NCI-H187 treated with DMSO at 0.1 percent for 48 hours (cell line): Measurements from ENCODE around the gene MAP3K12.
"Not testable (repeated sequence)": the region's sequence is repeated elsewhere in the genome, so short reads cannot be mapped to it uniquely, and the experiment has no call there.

Experiments used
- DNase-seq: peaks from one replicate; lab custom pipeline; 2025; lab: John Stamatoyannopoulos, UW

Gene MAP3K12

DNA sequence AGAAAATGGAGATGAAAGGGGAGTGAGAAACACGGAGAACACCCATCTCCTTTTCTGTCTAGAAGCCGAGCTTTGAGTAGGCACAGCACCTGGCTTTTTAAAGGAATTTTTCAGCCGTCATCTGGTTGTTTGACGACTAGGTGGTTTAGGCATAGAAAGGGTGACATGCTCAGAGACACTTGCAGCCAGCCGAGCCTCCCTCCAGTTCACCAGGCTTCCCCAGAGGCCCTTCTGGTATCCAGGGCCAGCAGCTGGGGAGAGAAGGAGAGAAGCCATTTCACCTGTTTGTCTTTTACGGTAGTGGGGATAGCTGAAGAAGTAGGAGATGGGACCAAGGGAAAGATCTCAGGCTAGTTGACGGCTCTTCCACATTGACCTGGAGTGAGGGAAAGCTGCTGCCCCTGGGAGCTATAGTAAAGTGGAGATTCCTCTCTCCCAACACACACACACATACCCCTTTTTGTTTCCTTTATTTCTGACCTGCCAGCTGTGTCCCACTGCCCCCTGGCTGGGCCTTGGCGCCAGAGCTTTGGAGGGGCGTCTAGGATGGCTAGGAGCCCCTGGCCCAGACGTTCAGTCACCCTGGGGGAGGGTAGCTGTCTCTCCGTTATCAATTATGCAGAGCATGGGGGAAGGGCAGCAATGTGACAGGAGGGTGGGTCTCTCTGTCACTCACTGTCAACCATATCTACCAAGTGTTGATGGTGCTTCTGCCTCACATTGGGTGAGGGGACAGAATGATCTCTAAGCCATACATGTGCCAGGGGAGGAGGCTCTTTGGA lies 5.5 kb downstream of the MAP3K12 start:
- no peak for DNase-seq

DNA sequence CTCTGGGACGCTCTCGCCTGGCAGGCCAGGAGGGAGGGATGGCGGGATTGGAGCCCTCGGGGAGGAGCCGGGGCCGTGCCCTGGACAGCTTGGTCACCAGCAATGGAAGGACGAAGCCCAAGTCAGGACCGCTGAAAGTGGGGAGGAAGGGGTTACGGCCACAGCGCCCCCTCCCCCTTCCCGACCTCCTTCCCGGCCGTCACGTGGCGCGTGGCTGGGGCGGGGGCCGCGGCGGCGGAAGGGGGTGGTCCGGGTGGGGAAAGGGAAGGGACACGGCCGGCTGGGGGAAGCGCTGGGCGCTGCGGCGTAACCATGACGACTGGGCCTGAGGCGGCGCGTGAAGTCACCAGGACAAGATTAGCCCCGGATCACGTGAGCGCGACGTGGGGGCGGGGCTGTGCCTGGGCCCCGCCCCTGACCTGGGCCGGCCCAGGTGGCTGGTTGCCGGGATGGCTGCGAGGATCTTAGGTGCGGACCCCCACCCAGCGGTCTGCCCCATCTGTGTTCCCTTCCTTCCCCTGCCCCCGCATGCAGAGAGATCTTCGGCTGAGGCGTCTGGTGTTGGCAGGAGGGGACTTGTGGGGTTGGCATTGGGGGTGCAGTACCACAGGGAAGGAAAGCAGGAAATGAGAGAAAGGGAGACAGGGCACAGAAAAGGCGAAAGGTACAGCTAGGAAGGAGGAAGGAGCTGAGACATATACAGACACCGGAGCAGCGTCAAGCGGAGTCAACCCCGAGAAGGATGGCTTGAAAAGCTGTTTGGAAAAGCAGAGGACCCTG lies 6.2 kb downstream of the MAP3K12 start:
- DNase-seq = peak; percentile 82

GRCh38 chr12:53492188-53492587 lies 7.1 kb downstream of the MAP3K12 start:
- DNase-seq = no peak

DNA sequence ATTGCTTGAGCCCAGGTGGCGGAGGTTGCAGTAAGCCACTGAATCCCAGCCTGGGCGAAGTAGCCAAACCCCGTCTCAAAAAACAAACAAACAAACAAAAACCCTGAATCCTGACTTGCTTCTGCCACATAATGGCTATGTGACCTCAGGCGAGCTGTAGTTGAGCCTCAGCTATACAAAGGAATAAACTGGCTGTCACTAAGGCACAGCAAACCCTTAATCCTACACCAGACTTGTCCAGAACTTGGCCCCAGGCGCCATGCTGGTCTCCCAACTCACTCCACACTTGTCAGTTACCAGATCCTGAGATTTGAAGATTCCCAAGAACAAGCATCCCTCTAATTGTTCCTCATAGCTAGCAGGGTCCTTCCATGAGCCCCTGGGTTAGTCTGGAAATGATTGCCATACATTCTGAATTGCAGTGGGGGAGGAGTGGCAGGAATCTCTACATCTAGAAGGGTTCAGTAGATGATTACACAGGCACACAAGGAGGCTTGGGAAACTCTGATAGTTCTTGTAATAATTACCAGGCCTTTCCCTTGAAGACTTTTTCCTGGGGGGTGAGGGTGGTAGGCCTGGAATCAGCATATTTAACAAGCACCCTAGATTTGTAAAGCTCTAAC lies 9.9 kb downstream of the MAP3K12 start:
- DNase-seq = no peak

DNA sequence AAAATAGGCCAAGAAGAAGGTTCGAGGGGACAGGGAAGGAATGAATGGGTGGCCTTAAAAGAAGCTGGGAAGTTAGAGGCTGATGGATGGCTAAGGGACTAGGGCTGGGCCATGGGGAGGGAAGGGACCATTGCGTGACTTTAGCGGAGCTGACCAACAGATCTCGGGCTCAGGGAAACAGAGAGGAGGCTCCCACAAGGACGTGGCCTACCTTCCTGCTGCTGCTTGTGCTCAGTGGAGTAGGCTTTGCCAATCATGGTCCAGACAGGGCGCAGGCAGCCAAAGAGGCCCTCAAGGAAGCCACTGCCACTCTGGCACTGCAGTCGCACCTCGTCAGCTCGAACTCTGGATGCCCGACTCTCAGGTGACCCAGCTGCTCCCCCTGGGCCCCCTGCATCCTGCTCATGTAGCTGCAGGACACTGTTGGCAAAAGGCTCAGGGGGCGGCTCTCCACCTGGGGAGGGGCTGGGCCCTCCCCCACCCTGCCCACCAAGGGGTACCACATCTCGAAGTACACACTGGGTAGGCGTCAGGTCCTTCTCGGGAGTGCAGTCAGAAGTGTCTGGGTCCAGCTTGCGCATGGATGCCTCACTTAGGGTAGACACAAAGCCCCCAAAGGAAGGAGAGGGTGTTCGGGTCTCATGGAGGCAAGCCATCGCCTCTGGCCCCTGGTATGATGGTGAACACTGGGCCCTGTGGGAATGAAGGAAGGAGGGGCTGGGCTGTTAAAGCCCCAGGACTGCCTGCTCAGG lies 12.3 kb downstream of the MAP3K12 start:
- DNase-seq = no peak

GRCh38 chr12:53485955-53486735 lies 13.1 kb downstream of the MAP3K12 start:
- no peak for DNase-seq

DNA sequence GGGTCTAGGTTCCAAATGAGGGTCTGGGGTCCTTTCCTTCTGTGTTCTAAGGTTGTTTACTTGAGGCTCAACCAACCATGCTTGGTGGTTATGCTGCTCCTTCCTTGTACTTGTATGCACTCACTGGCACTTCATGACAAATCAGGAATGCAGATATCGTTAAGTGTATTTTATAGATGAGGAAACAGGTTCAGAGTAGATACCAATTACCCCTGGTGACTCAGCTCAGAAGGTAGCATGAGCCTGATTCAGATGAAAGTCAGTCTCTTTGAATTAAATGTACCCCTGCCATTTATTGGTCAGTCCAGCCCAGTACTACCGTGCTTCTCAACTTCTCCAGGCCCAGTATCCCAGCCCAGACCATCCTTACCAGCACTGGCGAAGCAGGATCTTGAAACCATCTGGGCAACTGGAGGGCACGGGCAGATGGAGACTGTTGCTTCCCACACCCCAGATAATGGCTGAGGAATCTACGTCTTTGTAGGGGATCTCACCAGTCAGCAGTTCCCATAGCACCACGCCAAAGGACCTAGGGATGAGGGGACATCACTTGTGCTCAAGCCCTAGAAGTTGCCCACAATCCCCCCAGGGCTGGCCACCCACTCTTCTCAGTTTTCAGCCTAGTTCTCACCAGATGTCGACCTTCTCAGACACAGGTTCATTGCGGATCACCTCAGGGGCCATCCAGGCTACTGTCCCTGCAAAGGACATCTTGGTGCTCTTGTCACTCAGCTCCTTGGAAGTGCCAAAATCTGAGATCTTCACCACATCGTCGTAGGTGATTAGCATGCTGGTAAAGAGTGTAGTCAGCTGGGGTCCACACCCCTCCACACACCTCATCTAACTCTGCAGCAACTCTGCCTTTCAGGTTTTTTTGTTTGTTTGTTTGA lies 14.3 kb downstream of the MAP3K12 start:
- DNase-seq = no peak

DNA sequence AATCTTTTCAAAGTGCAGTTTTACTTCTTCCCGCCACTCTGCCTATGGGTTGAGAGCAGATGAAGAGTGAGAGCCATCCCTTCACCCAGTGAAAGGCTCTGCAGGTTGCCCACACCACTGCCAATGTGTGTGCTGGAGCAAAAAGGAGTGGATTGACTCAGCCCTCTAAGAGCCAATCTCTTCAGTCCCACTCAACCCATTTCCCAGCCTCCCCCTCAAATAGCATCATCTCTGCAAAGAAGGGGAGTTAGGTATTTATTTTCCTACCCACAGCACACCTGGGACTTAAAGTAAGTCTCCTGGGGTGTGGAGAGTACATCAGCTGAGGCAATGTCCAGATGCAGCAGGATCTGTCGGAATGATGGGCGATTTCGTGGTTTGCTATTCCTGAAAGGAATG lies 15.3 kb downstream of the MAP3K12 start:
- DNase-seq = no peak

DNA sequence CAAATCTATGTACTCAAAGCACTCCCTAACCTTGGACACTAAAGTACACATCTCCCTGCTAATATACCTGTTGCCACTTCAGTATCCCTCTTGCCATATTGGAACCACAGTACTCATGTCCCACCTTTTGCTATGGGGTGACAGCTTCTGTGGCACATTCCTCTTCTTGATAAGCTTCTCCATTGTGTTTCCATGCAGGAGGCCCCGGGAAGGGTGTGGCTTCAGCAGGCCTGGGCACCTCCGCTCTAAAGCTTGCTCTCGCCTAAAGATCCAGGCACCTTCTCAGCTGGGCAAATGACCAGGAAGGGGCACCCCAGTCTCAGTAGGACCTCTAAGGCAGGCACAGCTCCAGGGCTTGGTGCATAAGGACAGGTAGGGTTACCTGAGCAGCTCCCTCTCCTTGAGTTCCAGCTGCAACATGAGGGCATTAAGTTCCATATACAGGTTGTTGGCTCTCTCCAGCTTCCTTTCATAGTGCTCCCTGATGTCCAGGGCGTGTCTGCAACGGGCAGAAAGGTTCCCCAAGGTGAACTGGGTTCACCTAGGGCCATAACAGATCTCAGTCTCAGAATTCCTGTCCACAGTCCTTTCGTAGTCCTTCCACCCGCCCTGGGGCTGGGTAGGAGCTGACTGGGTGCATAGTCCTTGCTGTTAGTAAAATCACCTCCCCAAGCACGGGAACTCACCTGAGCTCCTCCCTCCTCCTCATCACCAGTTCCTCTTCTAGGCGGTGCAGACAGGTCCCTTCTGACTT lies 15.9 kb downstream of the MAP3K12 start:
- no peak for DNase-seq

DNA sequence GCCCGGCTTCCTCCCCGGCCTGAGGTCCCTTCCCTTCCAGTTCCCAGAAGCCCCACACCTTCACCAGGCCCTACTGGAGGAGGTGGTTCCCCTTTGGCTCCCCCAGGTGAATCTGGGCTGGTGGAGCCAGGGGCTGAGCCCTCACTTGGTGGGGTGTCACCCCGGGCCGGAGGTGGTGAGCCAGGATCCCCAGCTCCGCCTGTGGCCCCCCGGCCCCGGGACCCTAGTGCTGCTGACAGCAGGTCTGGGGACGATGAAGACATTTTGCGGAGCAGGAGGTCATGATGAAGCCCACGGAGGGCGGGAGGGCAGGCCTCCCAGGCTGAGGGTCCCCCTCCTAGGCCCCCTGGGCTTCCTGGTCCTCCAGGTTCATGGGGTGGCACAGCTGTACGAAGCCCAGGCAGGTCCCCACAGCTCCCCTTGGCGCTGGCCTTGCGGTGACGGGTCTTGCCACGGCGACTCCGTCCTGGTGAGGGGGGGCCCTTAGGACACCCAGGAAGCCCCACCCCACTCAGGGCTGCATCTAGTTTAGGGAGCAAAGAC lies 16.6 kb downstream of the MAP3K12 start:
- no peak for DNase-seq

DNA sequence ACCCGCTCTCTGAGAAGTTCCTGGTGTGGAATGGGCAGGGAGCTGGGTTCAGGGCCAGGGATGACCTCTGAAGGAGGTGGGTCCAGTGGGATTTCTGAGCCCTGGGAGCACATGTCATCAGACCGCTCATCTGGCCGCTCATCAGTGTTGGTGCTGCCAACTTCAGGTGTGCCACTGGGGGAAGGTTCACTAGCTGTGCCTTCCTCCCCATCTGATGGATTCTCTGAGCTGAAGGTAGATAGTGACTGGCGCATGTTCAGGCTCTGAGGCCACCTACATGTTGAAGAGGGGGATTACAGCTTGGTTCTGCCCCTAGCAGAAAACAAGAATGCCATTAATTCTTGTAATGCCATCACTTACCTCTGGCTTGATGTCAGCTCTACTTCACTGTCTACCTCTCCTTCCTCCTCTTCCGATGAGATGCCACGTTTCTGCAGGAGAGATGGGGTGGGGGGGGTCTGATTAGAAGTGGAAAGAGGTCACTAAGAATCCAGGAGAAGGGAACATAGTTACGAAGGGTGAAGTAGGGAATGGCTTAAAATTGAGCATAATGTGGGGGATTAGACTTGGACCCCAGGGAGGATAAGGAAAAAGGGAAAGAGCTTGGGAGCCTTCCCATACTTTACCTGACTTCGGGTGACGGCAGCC lies 17.2 kb downstream of the MAP3K12 start:
- DNase-seq = no peak

DNA sequence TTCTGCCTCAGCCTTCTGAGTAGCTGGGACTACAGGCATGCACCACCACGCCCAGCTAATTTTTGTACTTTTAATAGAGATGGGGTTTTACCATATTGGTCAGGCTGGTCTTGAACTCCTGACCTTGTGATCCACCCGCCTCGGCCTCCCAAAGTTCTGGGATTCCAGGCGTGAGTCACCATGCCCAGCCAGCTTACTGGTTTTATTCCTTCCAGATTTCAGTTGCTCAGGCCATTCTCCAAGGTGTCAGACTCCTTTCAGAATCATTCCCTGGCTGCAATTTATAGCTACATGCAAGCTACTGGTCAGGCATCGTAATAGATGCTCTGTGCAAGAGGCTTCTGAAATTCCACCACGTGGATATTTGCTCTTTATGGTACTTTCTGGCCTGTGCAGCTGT lies 17.8 kb downstream of the MAP3K12 start:
- not testable (repeated sequence) for DNase-seq

DNA sequence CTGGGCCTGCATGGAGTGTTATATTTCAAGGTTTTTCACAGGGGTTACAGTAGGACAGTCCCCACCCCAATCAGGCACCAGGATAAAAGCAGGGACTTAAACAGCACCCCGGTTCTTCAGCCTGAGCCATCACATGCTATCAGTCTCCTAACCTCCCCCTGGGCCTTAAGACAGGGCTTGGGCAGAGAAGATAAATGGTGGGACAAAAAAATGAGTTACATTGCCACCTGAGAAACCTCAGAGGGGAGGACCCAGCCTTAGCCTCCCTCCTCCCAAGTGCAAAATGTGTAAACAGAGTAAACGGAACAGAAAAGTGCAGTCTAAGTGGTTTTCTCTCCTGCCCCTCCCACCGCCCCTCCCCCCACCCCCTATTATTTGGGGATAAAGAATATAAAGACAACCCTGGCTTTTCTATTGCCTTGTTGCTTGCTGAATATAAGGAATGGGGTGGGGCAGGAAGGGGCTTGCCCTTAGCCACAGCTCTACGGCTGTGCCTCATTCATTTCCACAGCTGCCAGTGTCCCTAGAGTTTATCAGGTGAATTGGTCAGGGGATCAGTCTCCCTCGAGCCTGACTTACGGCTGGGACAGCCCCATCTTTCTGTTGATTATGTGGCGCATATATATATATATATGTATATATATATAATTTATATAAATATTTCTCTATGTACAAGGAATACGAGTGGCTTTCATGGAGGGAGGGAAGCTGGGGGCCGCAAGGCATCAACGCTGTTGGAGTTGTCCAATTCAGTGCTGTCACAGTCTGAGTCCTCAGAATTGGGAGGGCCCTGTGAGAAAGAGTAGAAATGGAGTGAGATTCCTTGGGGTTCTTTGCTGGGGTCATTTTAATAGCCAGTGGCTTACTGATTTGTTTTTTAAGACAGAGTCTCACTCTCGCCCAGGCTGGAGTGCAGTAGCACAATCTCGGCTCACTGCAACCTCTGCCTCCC lies 18.5 kb downstream of the MAP3K12 start:
- DNase-seq = no peak

DNA sequence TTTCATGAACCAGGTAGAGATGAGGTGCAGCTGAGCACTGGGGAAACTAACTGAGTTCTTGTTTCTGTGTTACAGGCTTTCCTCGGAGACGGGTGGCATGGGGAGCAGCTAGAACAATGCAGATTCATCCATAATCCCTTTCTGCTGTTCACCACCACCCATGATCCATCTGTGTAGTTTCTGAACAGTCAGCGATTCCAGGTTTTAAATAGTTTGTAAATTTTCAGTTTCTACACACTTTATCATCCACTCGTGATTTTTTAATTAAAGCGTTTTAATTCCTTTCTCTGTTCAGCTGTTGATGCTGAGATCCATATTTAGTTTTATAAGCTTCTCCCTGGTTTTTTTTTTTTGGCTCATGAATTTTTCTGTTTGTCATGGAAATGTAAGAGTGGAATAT lies 19.9 kb downstream of the MAP3K12 start:
- no peak for DNase-seq

- no peak for DNase-seq
These were observed 20.4 kb downstream of the MAP3K12 start for GRCh38 chr12:53478865-53479264.

DNA sequence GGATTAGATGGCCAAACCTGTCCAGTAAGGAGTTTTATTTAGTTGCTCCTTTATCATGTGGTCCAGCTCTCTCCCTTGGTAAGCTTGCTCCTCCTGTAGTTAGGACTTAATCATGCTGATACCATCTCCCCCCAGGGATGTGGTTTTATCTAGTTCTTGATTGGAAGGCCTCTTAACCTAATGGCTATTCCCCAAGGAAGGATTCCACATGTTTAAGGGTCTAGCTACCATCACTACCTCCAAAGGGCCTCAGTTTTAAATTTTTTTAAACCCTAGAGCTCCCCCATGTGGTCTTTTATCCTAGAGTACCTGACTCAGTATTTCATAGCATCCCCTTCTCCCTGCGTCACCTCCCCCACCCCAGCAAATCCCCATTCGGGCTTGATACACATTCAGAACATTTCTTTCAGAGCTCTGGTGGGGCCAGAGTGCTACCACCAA lies 22.5 kb downstream of the MAP3K12 start:
- no peak for DNase-seq

- DNase-seq = no peak
These were observed 24.4 kb downstream of the MAP3K12 start for GRCh38 chr12:53474819-53475218.

DNA sequence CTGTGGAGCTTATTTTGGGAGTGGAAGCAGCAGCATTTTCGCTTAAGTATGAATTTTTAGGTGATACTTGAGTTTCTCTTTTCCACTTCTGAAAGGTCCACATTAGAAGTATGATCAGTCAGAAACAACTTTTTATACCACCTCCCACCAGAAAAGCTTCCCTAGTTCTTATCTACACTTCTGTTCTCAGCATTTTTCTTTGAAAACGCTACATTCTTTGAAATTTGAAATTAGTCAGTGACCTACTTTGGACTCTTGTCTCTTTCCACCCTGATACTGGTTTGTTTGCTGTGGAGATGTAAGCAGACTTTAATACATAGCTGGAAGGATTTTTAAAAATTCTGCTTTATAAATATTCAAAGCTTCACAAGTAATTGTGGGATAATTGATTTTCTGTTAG lies 25.2 kb downstream of the MAP3K12 start:
- no peak for DNase-seq
